Urinary bladder (tissue), 4 donors: ENCODE measurements around the gene LMLN. TPM values are rescaled to one million over a fixed set of nuclear protein-coding genes. Genes with fewer than 3 reads are reported as not detected.
A peak's percentile ranks its signal among the peaks of the same experiment; 100 is the strongest.
"Not testable (repeated sequence)": the region's sequence is repeated elsewhere in the genome, so short reads cannot be mapped to it uniquely, and the experiment has no call there.

Experiments
- DNase-seq: peaks from one replicate; pipeline ENCODE4 v3.0.0-alpha.2; 2015; ENCODE audit errors: extremely low spot score
- H3K27ac ChIP-seq: one replicate; pipeline ENCODE4 v1.5.1; 2013; ENCODE audit warnings: low read depth, mild to moderate bottlenecking, moderate library complexity
- H3K36me3 ChIP-seq: one replicate; pipeline ENCODE4 v1.6.1; 2013; ENCODE audit warnings: mild to moderate bottlenecking, moderate library complexity; ENCODE audit not compliant: insufficient read depth
- H3K4me1 ChIP-seq: one replicate; pipeline ENCODE4 v1.6.1; 2013; ENCODE audit warnings: mild to moderate bottlenecking, moderate library complexity; ENCODE audit not compliant: insufficient read depth
- H3K4me3 ChIP-seq: one replicate; pipeline ENCODE4 v1.5.1; 2013; ENCODE audit warnings: low read depth, low read length
- WGBS: extraction: QIAGEN DNeasy Blood & Tissue Kit; methylation state at CpG from one replicate; pipeline ENCODE4 v1.1.7; 2013; 5-methylcytosine and 5-hydroxymethylcytosine counted together
- polyA plus RNA-seq: library from polyadenylated mRNA; stranded (reverse); fragments of 200-250 nt; gene quantifications from one replicate; pipeline ENCODE4 v1.2.3, GENCODE V29; 2013
- total RNA-seq: library from RNA; depleted of rRNA; stranded (reverse); fragments of >200 nt; gene quantifications from one replicate; pipeline ENCODE4 v1.2.3, GENCODE V29; 2014
- donor health status: healthy with polysubstance abuse.
- donor health status: healthy.

LMLN gene
- total and polyA plus RNA-seq, 2 donors: 2.4 to 13.9 TPM

- Histone ChIP-seq H3K27ac (peak within 1 kb of the TSS; percentile 91), H3K4me3 (peak within 1 kb of the TSS; percentile 66), H3K4me1 (no peaks in the 10 kb centered on the region), H3K36me3 (peaks cover 3% of the 10 kb centered on the region)
- under 1% methylated on average over 36 of the region's 36 CpGs for WGBS
- peak; percentile 95 for DNase-seq
These were observed 10.0 kb upstream of the LMLN start, which contains the start of gene RPL35A for GRCh38 chr3:197949778-197950676. Gene RPL35A (plus strand): TSS chr3:197950190. CDS start chr3:197950968, 778 bp downstream.

- under 1% methylated on average over 11 of the region's 11 CpGs for WGBS
- Histone ChIP-seq H3K27ac (peak overlapping the region; percentile 91), H3K4me1 (no peaks in the 10 kb centered on the region), H3K4me3 (peak overlapping the region; percentile 66), H3K36me3 (peaks cover 5% of the 10 kb centered on the region)
- DNase-seq: no peak
These were observed 9.3 kb upstream of the LMLN start for GRCh38 chr3:197950677-197951061.

- H3K27ac ChIP-seq: no peak overlapping the region
- DNase-seq: no peak
- H3K4me1 ChIP-seq: no peaks in the 10 kb centered on the region
- no peak overlapping the region for H3K4me3 ChIP-seq
- WGBS: 86% methylated on average over 21 of the region's 21 CpGs
- H3K36me3 ChIP-seq: peaks cover 5% of the 10 kb centered on the region
These were observed 8.5 kb upstream of the LMLN start for GRCh38 chr3:197951392-197951990.

- H3K27ac ChIP-seq: no peak overlapping the region
- no peak for DNase-seq
- H3K4me3 ChIP-seq: no peak overlapping the region
- WGBS: 89% methylated on average over 9 of the region's 9 CpGs
- H3K36me3 ChIP-seq: peaks cover 5% of the 10 kb centered on the region
- H3K4me1 ChIP-seq: no peaks in the 10 kb centered on the region
These were observed 7.6 kb upstream of the LMLN start for GRCh38 chr3:197952440-197952839.

- Histone ChIP-seq H3K27ac (no peak overlapping the region), H3K36me3 (peaks cover 5% of the 10 kb centered on the region), H3K4me3 (no peak overlapping the region), H3K4me1 (peaks cover 2% of the 10 kb centered on the region)
- no peak for DNase-seq
- 61% methylated on average over 6 of the region's 6 CpGs for WGBS
These were observed 6.7 kb upstream of the LMLN start for GRCh38 chr3:197953325-197953724.

- Histone ChIP-seq H3K36me3 (peaks cover 5% of the 10 kb centered on the region), H3K4me3 (no peak overlapping the region), H3K27ac (no peak overlapping the region), H3K4me1 (peaks cover 2% of the 10 kb centered on the region)
- DNase-seq: no peak
- 69% methylated on average over 7 of the region's 7 CpGs for WGBS
These were observed 6.1 kb upstream of the LMLN start for GRCh38 chr3:197953881-197954280.

- WGBS: 91% methylated on average over 4 of the region's 4 CpGs
- peaks cover 2% of the 10 kb centered on the region for H3K4me1 ChIP-seq
- H3K4me3 ChIP-seq: no peak overlapping the region
- no peak overlapping the region for H3K27ac ChIP-seq
- DNase-seq: no peak
- peaks cover 5% of the 10 kb centered on the region for H3K36me3 ChIP-seq
These were observed 4.0 kb upstream of the LMLN start for GRCh38 chr3:197955892-197956477.

- Histone ChIP-seq H3K4me1 (peaks cover 3% of the 10 kb centered on the region), H3K27ac (no peak overlapping the region), H3K4me3 (no peak overlapping the region), H3K36me3 (peaks cover 5% of the 10 kb centered on the region)
- 91% methylated on average over 2 of the region's 2 CpGs for WGBS
- DNase-seq: no peak
These were observed 3.4 kb upstream of the LMLN start for GRCh38 chr3:197956626-197956988.

- peaks cover 5% of the 10 kb centered on the region for H3K36me3 ChIP-seq
- no peak overlapping the region for H3K27ac ChIP-seq
- DNase-seq: no peak
- H3K4me3 ChIP-seq: no peak overlapping the region
- peaks cover 4% of the 10 kb centered on the region for H3K4me1 ChIP-seq
- 81% methylated on average over 5 of the region's 5 CpGs for WGBS
These were observed 2.3 kb upstream of the LMLN start for GRCh38 chr3:197957790-197958133.

- DNase-seq: no peak
- peaks cover 4% of the 10 kb centered on the region for H3K4me1 ChIP-seq
- H3K36me3 ChIP-seq: peaks cover 4% of the 10 kb centered on the region
- H3K4me3 ChIP-seq: no peak overlapping the region
- 94% methylated on average over 4 of the region's 4 CpGs for WGBS
- no peak overlapping the region for H3K27ac ChIP-seq
These were observed 1.7 kb upstream of the LMLN start for GRCh38 chr3:197958346-197958745.

GRCh38 chr3:197958848-197959247 is 1.2 kb upstream of the LMLN start:
- H3K4me3 ChIP-seq, DNase-seq, H3K36me3 ChIP-seq, H3K4me1 ChIP-seq, H3K27ac ChIP-seq: not testable (repeated sequence)
- WGBS: 93% methylated on average over 19 of the region's 19 CpGs

GRCh38 chr3:197959500-197959890 is 522 bp upstream of the LMLN start:
- no peak for DNase-seq
- peaks cover 4% of the 10 kb centered on the region for H3K4me1 ChIP-seq
- 48% methylated on average over 6 of the region's 6 CpGs for WGBS

GRCh38 chr3:197960694-197961581 is 921 bp downstream of the LMLN start:
- H3K4me3 ChIP-seq: peak overlapping the region; percentile 59
- peak overlapping the region; percentile 42 for H3K27ac ChIP-seq
- no peak for DNase-seq
- H3K4me1 ChIP-seq: peaks cover 4% of the 10 kb centered on the region
- 8% methylated on average over 23 of the region's 23 CpGs for WGBS
- no peaks in the 10 kb centered on the region for H3K36me3 ChIP-seq

More at GRCh38 chr3:197959500-197959890, 522 bp upstream of the LMLN start:
- H3K36me3 ChIP-seq: peaks cover 3% of the 10 kb centered on the region
- H3K4me3 ChIP-seq: peak overlapping the region; percentile 31
- H3K27ac ChIP-seq: peak overlapping the region; percentile 59
